Left forelimb (tissue), 1 donor: ENCODE measurements around the gene PHC3.

Source experiments
- DNase-seq: peaks from one replicate; pipeline ENCODE4 v3.0.0-alpha.2; 2018; ENCODE audit warnings: low spot score

PHC3 gene

DNA sequence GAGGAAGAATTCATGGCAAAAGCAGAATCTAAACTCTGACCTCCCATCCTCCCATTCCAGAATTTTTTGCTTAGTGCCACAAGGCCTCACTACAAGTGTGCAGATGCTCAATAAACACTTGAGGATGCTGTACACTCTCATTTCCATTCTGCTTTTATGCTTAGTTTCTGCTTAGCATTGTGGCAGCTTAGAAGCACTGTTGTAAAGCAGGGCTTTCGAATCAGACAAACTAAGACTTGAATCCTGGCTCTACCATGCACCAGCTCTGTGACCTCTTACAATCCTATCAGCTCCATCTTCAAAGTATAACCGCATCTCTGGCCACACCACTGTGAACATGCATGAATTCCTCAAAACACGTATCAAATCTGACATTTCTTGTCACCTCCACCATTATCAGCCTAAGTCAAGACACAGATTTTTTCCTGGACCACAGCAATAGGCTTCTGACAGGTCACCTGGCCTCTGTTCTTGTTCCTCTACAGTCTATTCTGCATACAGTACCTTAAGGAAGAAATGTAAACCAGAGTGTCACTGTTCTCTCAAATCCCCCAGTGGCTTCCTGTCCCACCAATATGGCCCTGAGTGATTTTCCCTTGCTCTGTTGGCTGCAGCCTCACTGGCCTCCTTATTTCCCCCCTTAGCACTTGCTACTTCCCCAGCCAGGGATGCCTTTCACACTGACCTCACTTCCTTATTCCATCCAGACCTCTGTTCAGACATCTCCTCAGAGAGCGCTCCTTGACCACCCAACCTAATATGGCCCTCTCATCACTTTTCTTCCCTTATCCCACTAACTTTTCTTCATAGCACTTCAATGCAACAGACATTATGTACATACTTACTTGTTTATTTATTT is 8.1 kb upstream of the PHC3 start:
- DNase-seq = no peak

- DNase-seq = no peak
Measured at GRCh38 chr3:170180079-170180907, 1.2 kb downstream of the PHC3 start.

DNA sequence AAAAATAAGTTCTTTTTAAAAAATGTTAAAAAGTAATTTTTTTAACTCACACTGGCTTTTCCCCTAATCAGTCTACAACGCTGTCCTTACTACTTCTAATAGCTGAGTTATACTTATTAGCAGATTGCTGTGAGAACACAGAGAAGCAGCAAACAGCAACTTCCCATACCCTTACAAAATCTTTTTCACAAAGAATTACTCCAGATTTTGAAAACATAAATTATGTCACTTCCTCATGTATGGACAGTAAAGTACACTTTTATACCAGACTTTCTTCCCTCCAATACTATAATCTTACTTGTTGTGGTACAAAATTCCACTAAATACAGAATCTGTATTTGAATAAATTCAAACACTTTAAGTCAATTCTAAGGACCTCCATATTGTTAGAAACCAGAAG is 2.1 kb downstream of the PHC3 start:
- DNase-seq = no peak

DNA sequence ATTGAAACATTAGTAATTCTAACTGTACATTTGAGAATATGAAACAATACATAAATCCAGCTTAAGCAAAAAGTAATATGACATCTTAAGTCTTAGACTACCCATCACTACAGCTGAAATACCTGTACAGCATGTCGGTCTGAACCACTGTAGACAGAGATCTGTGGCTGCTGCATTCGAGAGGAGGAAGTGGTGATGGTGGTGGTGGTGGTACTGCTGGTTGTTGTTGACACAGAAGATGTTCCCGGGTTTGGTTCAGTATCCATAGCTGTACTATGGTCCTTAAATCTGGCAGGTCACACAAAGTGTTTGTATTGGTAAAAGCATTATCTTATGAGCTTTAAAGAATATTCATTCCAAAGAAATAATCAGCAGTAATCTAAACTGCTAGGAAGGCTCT is 2.9 kb downstream of the PHC3 start:
- no peak for DNase-seq

DNA sequence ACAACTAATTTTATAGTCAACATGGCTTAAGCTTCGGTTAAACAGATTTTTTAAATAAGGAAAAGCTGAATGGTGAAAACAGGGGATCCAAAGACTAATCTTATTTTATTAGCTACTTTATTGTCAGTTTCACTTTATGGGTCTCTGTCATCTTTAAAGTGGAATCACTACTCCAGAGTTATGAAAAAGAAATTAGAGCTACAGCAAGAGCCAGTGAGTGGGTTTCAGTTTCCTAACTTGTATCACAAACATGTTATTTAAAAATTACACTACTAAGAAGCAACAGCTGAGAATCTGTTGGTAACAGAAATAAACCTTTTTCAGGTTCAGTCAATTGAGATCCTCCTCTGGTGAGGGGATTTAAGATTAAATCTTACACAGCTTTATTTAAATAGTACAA is 10.0 kb downstream of the PHC3 start:
- DNase-seq = no peak

DNA sequence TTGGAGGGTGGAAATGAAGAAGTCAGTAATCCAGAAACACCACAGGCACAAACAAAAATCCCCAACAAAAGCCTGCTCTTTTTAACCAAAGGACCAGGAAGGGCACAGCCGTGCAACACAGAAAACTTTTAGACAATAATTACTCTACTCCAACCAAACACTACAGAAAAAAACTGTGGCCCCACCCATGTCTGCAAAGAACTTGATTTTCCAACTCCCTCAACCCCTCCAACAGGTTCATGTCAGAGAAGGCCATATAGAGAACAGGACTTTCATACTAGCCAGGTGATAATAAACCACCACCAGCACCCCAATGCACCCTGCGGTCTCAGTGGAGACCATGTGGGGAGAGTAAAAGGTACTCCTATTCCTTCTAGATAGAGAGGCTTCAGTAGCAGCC is 16.8 kb downstream of the PHC3 start:
- no peak for DNase-seq

DNA sequence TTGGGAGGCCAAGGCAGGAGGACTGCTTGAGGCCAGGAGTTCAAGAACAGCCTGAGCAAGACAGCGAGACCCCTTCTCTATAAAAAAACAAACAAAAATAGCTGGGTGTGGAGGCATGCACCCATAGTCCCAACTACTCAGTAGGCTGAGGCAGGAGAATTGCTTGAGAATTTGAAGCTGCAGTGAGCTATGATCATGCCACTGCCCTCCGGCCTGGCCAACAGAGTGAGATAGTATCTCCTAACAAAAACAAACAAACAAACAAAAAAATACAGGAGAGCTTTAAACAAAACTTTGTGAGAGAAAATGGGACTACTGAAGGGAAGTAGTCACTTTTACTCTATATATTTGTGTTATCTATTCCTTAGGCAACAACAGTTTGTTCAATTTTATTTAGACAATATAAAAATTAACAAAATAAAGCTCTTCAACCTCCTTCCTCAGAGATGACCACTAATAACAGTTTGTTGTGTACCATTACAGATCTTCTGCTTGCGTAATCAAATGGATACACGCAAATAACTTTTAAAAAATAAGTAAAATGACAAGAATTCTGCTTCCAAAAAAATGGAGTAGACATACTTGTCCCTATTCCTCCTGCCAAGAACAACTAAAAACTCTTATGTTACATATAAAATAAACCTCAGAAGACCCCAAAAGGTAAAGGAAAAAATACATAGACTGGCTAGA is 17.4 kb downstream of the PHC3 start:
- DNase-seq = no peak

- no peak for DNase-seq
Measured at GRCh38 chr3:170162630-170163029, 18.9 kb downstream of the PHC3 start.

- no peak for DNase-seq
Measured at GRCh38 chr3:170162052-170162451, 19.5 kb downstream of the PHC3 start.

DNA sequence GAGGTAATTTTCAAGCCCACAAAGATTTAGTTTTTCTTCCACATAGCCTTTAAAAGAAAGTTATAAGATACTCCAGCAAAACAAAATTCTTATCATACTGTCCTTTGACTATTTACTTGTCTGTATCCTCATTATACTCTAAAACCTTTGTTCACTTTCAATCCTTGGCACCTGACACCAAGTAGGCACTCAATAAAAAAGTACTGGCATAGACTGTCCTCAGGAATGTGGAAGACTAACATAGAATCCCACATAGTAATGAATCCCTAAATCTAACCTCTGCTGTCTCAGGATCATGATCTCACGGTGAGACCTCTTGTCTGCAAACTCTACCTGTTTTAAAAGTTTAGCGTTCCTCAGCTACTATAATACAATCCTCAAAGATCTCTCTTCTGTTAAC is 21.6 kb downstream of the PHC3 start:
- no peak for DNase-seq

- DNase-seq = no peak
Measured at GRCh38 chr3:170159459-170159858, 22.1 kb downstream of the PHC3 start.

- no peak for DNase-seq
Measured at GRCh38 chr3:170155604-170156003, 25.9 kb downstream of the PHC3 start.

GRCh38 chr3:170154569-170155143 is 26.9 kb downstream of the PHC3 start:
- no peak for DNase-seq

DNA sequence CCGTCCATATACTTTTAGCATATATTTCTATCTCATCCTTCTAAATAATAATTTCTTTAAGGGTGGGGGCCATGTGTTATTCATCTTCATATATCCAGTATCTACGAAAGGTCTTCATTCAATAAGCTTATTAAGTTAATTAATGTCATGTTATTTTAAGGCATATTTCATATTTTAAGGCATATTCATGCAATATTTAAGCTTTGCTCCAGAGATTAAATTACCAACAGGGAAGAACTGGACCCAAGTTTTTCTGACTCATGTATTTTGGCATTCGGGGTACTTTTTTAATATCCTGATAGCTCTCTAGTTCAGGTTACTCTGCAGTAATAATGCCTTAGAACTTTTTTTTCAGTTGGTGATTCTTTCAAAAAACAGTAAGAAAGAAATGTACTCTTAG is 27.4 kb downstream of the PHC3 start:
- DNase-seq = no peak

DNA sequence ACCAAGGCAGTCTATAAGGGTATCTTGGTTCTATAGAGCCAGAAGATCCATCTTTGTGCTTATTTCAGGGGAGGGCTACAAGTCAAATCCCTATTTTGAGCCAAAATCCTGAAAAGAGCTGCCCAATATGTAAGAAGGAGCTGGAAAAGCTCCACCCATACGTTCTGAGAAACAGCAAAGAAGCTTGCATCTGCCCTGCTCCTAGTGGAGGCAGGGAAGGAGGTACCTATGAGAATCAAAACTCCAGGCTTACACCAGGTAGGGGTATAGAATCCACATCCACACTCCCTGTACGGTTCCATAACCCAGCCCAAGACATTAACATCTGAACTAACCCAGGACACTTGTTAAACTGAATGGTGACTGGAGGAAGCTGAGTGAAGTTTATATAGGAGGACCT is 30.0 kb downstream of the PHC3 start:
- DNase-seq = no peak

DNA sequence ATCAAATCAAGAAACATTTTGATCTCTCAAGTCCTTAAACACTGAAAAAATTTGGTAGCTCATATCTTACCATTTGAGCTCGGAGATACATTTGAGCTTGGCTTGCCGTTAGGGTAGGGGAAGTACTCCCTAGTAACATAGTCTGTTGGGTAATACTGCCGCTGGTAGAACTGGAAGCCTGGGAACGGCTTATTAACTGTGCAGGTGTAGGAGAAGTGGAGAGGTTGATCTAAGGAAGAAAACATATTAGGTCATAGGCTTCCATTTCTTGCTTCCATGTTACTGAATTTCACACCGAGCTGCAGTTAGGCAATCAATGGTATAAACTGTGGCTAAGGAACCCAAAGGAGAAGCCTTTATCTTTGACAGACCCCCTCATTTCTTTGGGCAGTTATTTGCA is 32.5 kb downstream of the PHC3 start:
- DNase-seq = no peak

DNA sequence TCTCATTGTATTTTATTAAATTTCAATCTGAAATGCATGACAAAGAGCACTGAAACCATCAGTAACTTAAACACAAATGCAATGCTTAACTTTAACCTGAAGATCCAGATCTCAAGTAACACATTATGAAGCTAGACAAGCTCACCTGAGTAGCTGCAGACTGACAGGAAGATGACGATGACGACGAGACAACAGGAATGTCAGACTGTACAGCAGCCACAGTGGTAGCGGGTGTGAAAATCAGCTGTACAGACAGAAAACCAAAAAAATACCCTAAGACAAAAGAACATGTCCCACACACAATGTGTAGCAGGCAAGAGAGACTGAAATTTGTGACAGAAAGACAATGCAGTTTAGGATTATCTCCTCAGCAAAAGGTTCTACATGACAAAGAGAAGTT is 36.3 kb downstream of the PHC3 start:
- DNase-seq = no peak

- DNase-seq = no peak
Measured at GRCh38 chr3:170144437-170144843, 37.1 kb downstream of the PHC3 start.

- DNase-seq = no peak
Measured at GRCh38 chr3:170142373-170142772, 39.2 kb downstream of the PHC3 start.

GRCh38 chr3:170137986-170138385 is 43.5 kb downstream of the PHC3 start:
- no peak for DNase-seq

DNA sequence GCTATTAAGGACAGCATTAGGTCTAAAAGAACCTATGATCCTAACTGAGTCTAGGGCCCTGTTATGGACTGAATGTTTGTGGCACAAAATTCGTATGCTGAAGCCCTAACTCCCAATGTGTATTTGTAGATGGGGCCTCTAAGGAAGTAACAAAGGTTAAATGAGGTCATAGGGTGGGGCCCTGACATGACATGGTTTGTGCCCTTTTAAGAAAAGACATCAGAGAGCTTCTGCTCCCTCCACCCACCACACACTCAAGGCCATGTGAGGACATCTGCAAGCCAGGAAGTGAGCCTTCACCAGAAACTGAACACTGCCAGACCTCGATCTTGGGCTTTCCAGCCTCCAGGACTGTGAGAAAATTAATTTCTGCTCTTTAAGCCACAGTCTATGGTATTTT is 49.2 kb downstream of the PHC3 start:
- no peak for DNase-seq

- DNase-seq = no peak
Measured at GRCh38 chr3:170130532-170130931, 51.0 kb downstream of the PHC3 start.
